GM21619 (cell line): ENCODE data around the gene ALDH1A3.
"Not testable (repeated sequence)": the region's sequence is repeated elsewhere in the genome, so short reads cannot be mapped to it uniquely, and the experiment has no call there.

Source experiments
- ATAC-seq: cut with Tn5 transposase; IDR thresholded peaks from one replicate; pipeline ENCODE4 v1.9.1; 2021; ENCODE audit not compliant: unreplicated experiment

The ALDH1A3 gene

GRCh38 chr15:100879464-100880138 lies at the start of gene ALDH1A3:
Gene ALDH1A3 (plus strand): TSS chr15:100879831. CDS start chr15:100879908, 77 bp downstream.
- ATAC-seq = no peak

GRCh38 chr15:100831467-100831866 lies 48.2 kb upstream of the ALDH1A3 start:
- ATAC-seq = no peak

GRCh38 chr15:100832149-100832942 lies 47.3 kb upstream of the ALDH1A3 start:
- ATAC-seq = no peak

GRCh38 chr15:100833417-100834389 lies 45.9 kb upstream of the ALDH1A3 start:
- no peak for ATAC-seq

- no peak for ATAC-seq
Measured at GRCh38 chr15:100834731-100835130, 44.9 kb upstream of the ALDH1A3 start.

GRCh38 chr15:100835636-100836035 lies 44.0 kb upstream of the ALDH1A3 start:
- no peak for ATAC-seq

- no peak for ATAC-seq
Measured at GRCh38 chr15:100836501-100836900, 43.1 kb upstream of the ALDH1A3 start.

- ATAC-seq = no peak
Measured at GRCh38 chr15:100841426-100841825, 38.2 kb upstream of the ALDH1A3 start.

GRCh38 chr15:100842756-100843730 lies 36.6 kb upstream of the ALDH1A3 start:
- ATAC-seq = no peak

- no peak for ATAC-seq
Measured at GRCh38 chr15:100844167-100844566, 35.5 kb upstream of the ALDH1A3 start.

GRCh38 chr15:100844778-100845177 lies 34.9 kb upstream of the ALDH1A3 start:
- no peak for ATAC-seq

- no peak for ATAC-seq
Measured at GRCh38 chr15:100847194-100847593, 32.4 kb upstream of the ALDH1A3 start.

- peak; percentile 85 for ATAC-seq
Measured at GRCh38 chr15:100849021-100849854, 30.4 kb upstream of the ALDH1A3 start.

GRCh38 chr15:100849855-100850218 lies 29.8 kb upstream of the ALDH1A3 start:
- no peak for ATAC-seq

GRCh38 chr15:100851428-100852015 lies 28.1 kb upstream of the ALDH1A3 start:
- not testable (repeated sequence) for ATAC-seq

GRCh38 chr15:100852630-100853029 lies 27.0 kb upstream of the ALDH1A3 start:
- no peak for ATAC-seq

- no peak for ATAC-seq
Measured at GRCh38 chr15:100853676-100854440, 25.8 kb upstream of the ALDH1A3 start.

GRCh38 chr15:100856867-100857266 lies 22.8 kb upstream of the ALDH1A3 start:
- ATAC-seq = no peak
